ENCODE results near the gene PLCD1.

The PLCD1 gene

DNA sequence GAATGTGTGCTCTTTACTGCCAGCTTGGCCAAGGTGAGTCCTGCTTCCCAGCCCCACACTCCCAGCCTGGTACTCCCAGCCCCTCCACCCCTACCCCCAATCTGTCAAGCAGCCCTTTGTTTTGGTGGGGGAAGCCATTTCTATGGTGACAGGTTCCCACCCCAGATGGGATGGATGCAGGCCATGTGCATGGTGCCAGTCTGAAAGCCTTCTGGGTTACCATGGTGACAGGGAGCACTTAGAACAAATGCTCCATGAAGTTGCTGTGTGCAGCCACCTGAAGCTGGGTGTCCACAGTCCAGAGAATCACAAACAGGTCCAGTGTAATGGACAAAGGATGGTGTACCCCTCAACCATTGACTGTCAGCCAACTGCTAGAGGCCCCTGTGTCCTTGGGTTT is 58.0 kb downstream of the PLCD1 start:
- Histone ChIP-seq H3K4me3 (ENCODE audit: low read length) (no peak overlapping the region), H3K9ac (ENCODE audit: low read length) (no peak overlapping the region), H3K4me1 (ENCODE audit: low read length) (no peaks in the 10 kb centered on the region), H3K79me2 (ENCODE audit: low read length) (no peaks in the 10 kb centered on the region), H3K36me3 (replicated peaks; ENCODE audit: insufficient read depth, low read length) (no peaks in the 10 kb centered on the region), H3K9me3 (replicated peaks; ENCODE audit: insufficient read depth, low read length) (no peaks in the 10 kb centered on the region), H3F3A (ENCODE audit: insufficient read depth, low read length) (no peaks in the 10 kb centered on the region), H2AFZ (ENCODE audit: low read length) (no peak overlapping the region), H3K27ac (ENCODE audit: low read length) (no peak overlapping the region), H3K9me2 (replicated peaks; ENCODE audit: insufficient read depth, low read length) (no peaks in the 10 kb centered on the region), H3K4me2 (ENCODE audit: low read depth, low read length) (no peak overlapping the region), H3K27me3 (replicated peaks; ENCODE audit: insufficient read depth, low read length) (no peaks in the 10 kb centered on the region), H4K20me1 (ENCODE audit: insufficient read depth, low read length) (no peaks in the 10 kb centered on the region)
- no peak for TF ChIP-seq EZH2 (optimal IDR thresholded peaks at IDR 0.05; ENCODE audit: low read depth, low read length)
- no peak for TF ChIP-seq EZH2phosphoT487 (IDR thresholded peaks at IDR 0.05; ENCODE audit: low read length)
- TF ChIP-seq, protein P1, sequence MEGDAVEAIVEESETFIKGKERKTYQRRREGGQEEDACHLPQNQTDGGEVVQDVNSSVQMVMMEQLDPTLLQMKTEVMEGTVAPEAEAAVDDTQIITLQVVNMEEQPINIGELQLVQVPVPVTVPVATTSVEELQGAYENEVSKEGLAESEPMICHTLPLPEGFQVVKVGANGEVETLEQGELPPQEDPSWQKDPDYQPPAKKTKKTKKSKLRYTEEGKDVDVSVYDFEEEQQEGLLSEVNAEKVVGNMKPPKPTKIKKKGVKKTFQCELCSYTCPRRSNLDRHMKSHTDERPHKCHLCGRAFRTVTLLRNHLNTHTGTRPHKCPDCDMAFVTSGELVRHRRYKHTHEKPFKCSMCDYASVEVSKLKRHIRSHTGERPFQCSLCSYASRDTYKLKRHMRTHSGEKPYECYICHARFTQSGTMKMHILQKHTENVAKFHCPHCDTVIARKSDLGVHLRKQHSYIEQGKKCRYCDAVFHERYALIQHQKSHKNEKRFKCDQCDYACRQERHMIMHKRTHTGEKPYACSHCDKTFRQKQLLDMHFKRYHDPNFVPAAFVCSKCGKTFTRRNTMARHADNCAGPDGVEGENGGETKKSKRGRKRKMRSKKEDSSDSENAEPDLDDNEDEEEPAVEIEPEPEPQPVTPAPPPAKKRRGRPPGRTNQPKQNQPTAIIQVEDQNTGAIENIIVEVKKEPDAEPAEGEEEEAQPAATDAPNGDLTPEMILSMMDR (IDR thresholded peaks at IDR 0.05; ENCODE audit: low read length): no peak
- no peak for DNase-seq

DNA sequence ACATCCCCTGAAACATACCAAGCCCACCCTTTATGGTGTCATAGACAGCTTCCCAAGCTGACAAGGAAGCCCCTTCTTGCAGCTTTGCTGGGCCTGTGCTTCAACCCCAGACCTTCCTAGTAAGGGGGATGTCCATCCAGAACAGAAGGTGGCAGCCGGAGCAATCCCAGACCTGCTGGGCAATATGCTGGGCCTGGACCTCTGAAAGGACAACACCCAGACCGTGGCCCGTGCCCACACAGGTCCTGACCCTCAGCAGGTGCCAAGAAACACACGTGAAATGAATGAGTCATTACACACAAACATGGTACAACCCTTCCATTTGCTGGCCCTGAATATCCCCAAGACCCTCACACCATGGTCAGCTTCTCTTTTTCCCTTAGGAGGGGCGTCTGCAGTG is 58.6 kb downstream of the PLCD1 start:
- Histone ChIP-seq H4K20me1 (ENCODE audit: insufficient read depth, low read length) (no peaks in the 10 kb centered on the region), H3F3A (ENCODE audit: insufficient read depth, low read length) (no peaks in the 10 kb centered on the region), H3K27ac (ENCODE audit: low read length) (no peak overlapping the region), H3K27me3 (replicated peaks; ENCODE audit: insufficient read depth, low read length) (no peaks in the 10 kb centered on the region), H3K79me2 (ENCODE audit: low read length) (no peaks in the 10 kb centered on the region), H3K4me3 (ENCODE audit: low read length) (no peak overlapping the region), H3K4me1 (ENCODE audit: low read length) (no peaks in the 10 kb centered on the region), H3K4me2 (ENCODE audit: low read depth, low read length) (no peak overlapping the region), H3K9me2 (replicated peaks; ENCODE audit: insufficient read depth, low read length) (no peaks in the 10 kb centered on the region), H3K36me3 (replicated peaks; ENCODE audit: insufficient read depth, low read length) (no peaks in the 10 kb centered on the region), H3K9me3 (replicated peaks; ENCODE audit: insufficient read depth, low read length) (no peaks in the 10 kb centered on the region), H3K9ac (ENCODE audit: low read length) (no peak overlapping the region), H2AFZ (ENCODE audit: low read length) (no peak overlapping the region)
- no peak for TF ChIP-seq EZH2 (optimal IDR thresholded peaks at IDR 0.05; ENCODE audit: low read depth, low read length)
- TF ChIP-seq, protein P1 (IDR thresholded peaks at IDR 0.05; ENCODE audit: low read length): no peak
- no peak for TF ChIP-seq EZH2phosphoT487 (IDR thresholded peaks at IDR 0.05; ENCODE audit: low read length)
- DNase-seq: no peak

GRCh38 chr3:37969596-37970100 is 59.8 kb downstream of the PLCD1 start:
- H2AFZ ChIP-seq (ENCODE audit: low read length): no peak overlapping the region
- H3K36me3 ChIP-seq (replicated peaks; ENCODE audit: insufficient read depth, low read length): no peaks in the 10 kb centered on the region
- no peak overlapping the region for H3K4me3 ChIP-seq (ENCODE audit: low read length)
- no peaks in the 10 kb centered on the region for H3K27me3 ChIP-seq (replicated peaks; ENCODE audit: insufficient read depth, low read length)
- H3K4me1 ChIP-seq (ENCODE audit: low read length): no peaks in the 10 kb centered on the region
- no peak overlapping the region for H3K9ac ChIP-seq (ENCODE audit: low read length)
- no peaks in the 10 kb centered on the region for H4K20me1 ChIP-seq (ENCODE audit: insufficient read depth, low read length)
- TF ChIP-seq EZH2phosphoT487 (IDR thresholded peaks at IDR 0.05; ENCODE audit: low read length) (no peak), EZH2 (optimal IDR thresholded peaks at IDR 0.05; ENCODE audit: low read depth, low read length) (no peak)
- TF ChIP-seq, protein P1 (IDR thresholded peaks at IDR 0.05; ENCODE audit: low read length): no peak
- H3K79me2 ChIP-seq (ENCODE audit: low read length): no peaks in the 10 kb centered on the region
- no peak for DNase-seq
- no peaks in the 10 kb centered on the region for H3F3A ChIP-seq (ENCODE audit: insufficient read depth, low read length)
- H3K9me3 ChIP-seq (replicated peaks; ENCODE audit: insufficient read depth, low read length): no peaks in the 10 kb centered on the region
- H3K4me2 ChIP-seq (ENCODE audit: low read depth, low read length): no peak overlapping the region
- H3K9me2 ChIP-seq (replicated peaks; ENCODE audit: insufficient read depth, low read length): no peaks in the 10 kb centered on the region
- no peak overlapping the region for H3K27ac ChIP-seq (ENCODE audit: low read length)

All from MM.1S (cell line).